GM12878 (cell line): Measurements from ENCODE around the gene TSPAN15. TPM values are rescaled to one million over a fixed set of nuclear protein-coding genes. Genes with fewer than 3 reads are reported as not detected.

ENCODE experiments used
- ATAC-seq: fragments of 200-7000 bp; cut with Tn5 transposase; 3 replicates; pipeline ENCODE4 v1.9.1; 2020; ENCODE audit warnings: mild to moderate bottlenecking, moderate library complexity
- BruUV-seq: library from RNA; stranded (reverse); fragments of 400-500 nt; replicated peaks from 2 replicates; lab custom pipeline; 2021; lab: Mats Ljungman, UMichigan
- CTCF ChIA-PET: fragments of 300-600 bp; sonication (Branson Sonifier 250); formaldehyde crosslinking; extraction: SDS; loops from one replicate; lab custom pipeline; 2021; ENCODE audit warnings: inconsistent platforms; lab: Yijun Ruan, JAX
- POLR2A ChIA-PET: fragments of 350-600 bp; formaldehyde crosslinking; extraction: SDS; loops from one replicate; lab custom pipeline; 2021; ENCODE audit warnings: inconsistent platforms; lab: Charles Lee
- RAD21 ChIA-PET: fragments of 300-600 bp; sonication (Branson Sonifier 250); formaldehyde crosslinking; loops from one replicate; lab custom pipeline; 2023; ENCODE audit warnings: antibody characterized with exemption; ENCODE audit not compliant: unreplicated experiment; lab: Charles Lee
- SMC1A ChIA-PET: fragments of 300-600 bp; sonication (Branson Sonifier 250); formaldehyde crosslinking; loops from one replicate; lab custom pipeline; 2023; ENCODE audit not compliant: unreplicated experiment, uncharacterized antibody; lab: Charles Lee
- DNase-seq: peaks from one replicate; pipeline ENCODE4 v3.0.0-alpha.2; 2011; ENCODE audit warnings: low read depth, low spot score
- FAIRE-seq: peaks from 3 replicates; lab custom pipeline; 2011; peaks lifted over from hg19 to GRCh38; lab: Jason Lieb, UNC
- H2AFZ ChIP-seq: 2 replicates; pipeline ENCODE4 v1.6.0; 2011; ENCODE audit warnings: low read depth, low read length, control low read depth; ENCODE audit not compliant: control insufficient read depth
- H3K27ac ChIP-seq: 2 replicates; pipeline ENCODE4 v1.5.1; 2011; ENCODE audit warnings: control low read depth; ENCODE audit not compliant: control insufficient read depth, insufficient read depth
- H3K27me3 ChIP-seq, 2 experiments: replicated peaks in 1 of 2; 2 replicates each; pipeline versions ENCODE4 v1.6.0 to v1.6.1; 2011; ENCODE audit warnings: low read length in 1 of 2; ENCODE audit not compliant: control insufficient read depth in 2 of 2, insufficient read depth in 2 of 2
- H3K36me3 ChIP-seq, 2 experiments: 2 replicates each; pipeline ENCODE4 v1.5.1; 2011; ENCODE audit warnings: low read length in 1 of 2; ENCODE audit not compliant: control insufficient read depth in 2 of 2, insufficient read depth in 2 of 2
- H3K4me1 ChIP-seq: 2 replicates; pipeline ENCODE4 v1.6.1; 2011; ENCODE audit warnings: mild to moderate bottlenecking, low read length, moderate library complexity, mixed read lengths; ENCODE audit not compliant: control insufficient read depth, insufficient read depth
- H3K4me2 ChIP-seq: 2 replicates; pipeline ENCODE4 v1.6.0; 2011; ENCODE audit warnings: control low read depth; ENCODE audit not compliant: control insufficient read depth, insufficient read depth
- H3K4me3 ChIP-seq: fragments of 200-600 bp; sonication (generic); 2 replicates; pipeline ENCODE4 v1.5.1; 2016
- H3K79me2 ChIP-seq: 2 replicates; pipeline ENCODE4 v1.6.0; 2011; ENCODE audit warnings: low read length; ENCODE audit not compliant: control insufficient read depth, insufficient read depth
- H3K9ac ChIP-seq: 2 replicates; pipeline ENCODE4 v1.8.0; 2011; ENCODE audit warnings: low read length, control low read depth, mixed read lengths; ENCODE audit not compliant: control insufficient read depth, insufficient read depth
- H3K9me3 ChIP-seq: replicated peaks from 3 replicates; pipeline ENCODE4 v1.5.1; 2011; ENCODE audit warnings: mild to moderate bottlenecking, low read length; ENCODE audit not compliant: control insufficient read depth, insufficient read depth
- H4K20me1 ChIP-seq: 2 replicates; pipeline ENCODE4 v1.6.0; 2011; ENCODE audit not compliant: control insufficient read depth, insufficient read depth
- BHLHE40 ChIP-seq, 2 experiments: fragments of 450-650 bp in 1 of 2; IDR thresholded peaks; 2 replicates each; pipeline ENCODE4 v1.6.1; 2011 to 2017; ENCODE audit warnings: low read depth in 2 of 2, borderline replicate concordance in 1 of 2, improper control_type of control experiment in 1 of 2, low read length in 1 of 2, mild to moderate bottlenecking in 1 of 2
- CHD2 ChIP-seq: IDR thresholded peaks from 2 replicates; pipeline ENCODE4 v1.6.1; 2011; ENCODE audit warnings: low read depth, low read length, improper control_type of control experiment, borderline replicate concordance
- CREM ChIP-seq: IDR thresholded peaks from 2 replicates; pipeline ENCODE4 v1.6.1; 2014; ENCODE audit warnings: antibody characterized with exemption, low read depth
- EGR1 ChIP-seq, 2 experiments: IDR thresholded peaks; 1 replicate in 1 of 2; 2 replicates in 1 of 2; pipeline ENCODE4 v1.6.1; 2011 to 2012; ENCODE audit warnings: low read depth in 2 of 2, low read length in 2 of 2, borderline replicate concordance in 1 of 2, mild to moderate bottlenecking in 1 of 2, moderate library complexity in 1 of 2
- FOXM1 ChIP-seq: IDR thresholded peaks from 2 replicates; pipeline ENCODE4 v1.6.1; 2012; ENCODE audit warnings: low read depth, mild to moderate bottlenecking, inconsistent platforms, low read length, moderate library complexity
- IKZF1 ChIP-seq: fragments of 450-650 bp; conservative IDR thresholded peaks from 2 replicates; pipeline ENCODE4 v1.6.1; 2017; ENCODE audit warnings: antibody characterized with exemption, mild to moderate bottlenecking
- MEF2B ChIP-seq: fragments of 450-650 bp; IDR thresholded peaks from 2 replicates; pipeline ENCODE4 v1.6.1; 2018; ENCODE audit warnings: mild to moderate bottlenecking, moderate library complexity; ENCODE audit not compliant: partially characterized antibody, poor library complexity, severe bottlenecking
- RAD21 ChIP-seq: IDR thresholded peaks from 2 replicates; pipeline ENCODE4 v1.6.1; 2011; ENCODE audit warnings: mild to moderate bottlenecking, low read depth, low read length, moderate library complexity; ENCODE audit not compliant: insufficient read depth
- SMC3 ChIP-seq: IDR thresholded peaks from 2 replicates; pipeline ENCODE4 v1.6.1; 2011; ENCODE audit warnings: low read length, improper control_type of control experiment, borderline replicate concordance
- WGBS: methylation state at CpG from one replicate; pipeline ENCODE4 v1.1.6; 2016; ENCODE audit warnings: low lambda C conversion rate; ENCODE audit not compliant: insufficient replicate concordance, insufficient coverage; ENCODE audit errors: missing lambda C conversion rate; 5-methylcytosine and 5-hydroxymethylcytosine counted together
- in situ Hi-C: fragments of 300-500 bp; cut with MboI; formaldehyde crosslinking; loops from 9 replicates; pipeline ENCODE4 v1.14.3; 2018; ENCODE audit warnings: mixed read lengths
- intact Hi-C: fragments of 100-400 bp; cut with micrococcal nuclease; formaldehyde crosslinking; loops from one replicate; pipeline ENCODE4 v1.14.2; 2022; ENCODE audit not compliant: unreplicated experiment
- polyA plus RNA-seq, 11 experiments: library from polyadenylated mRNA; depleted of rRNA in 4 of 11; unstranded in 6 of 11; stranded (reverse) in 5 of 11; fragments of >200 nt; fragmentation: Nextera tagmentation in 4 of 11; fragmentation: Illumina TruSeq in 1 of 11; extraction: Ambion mirVana in 4 of 11; extraction: Trizol in 1 of 11; gene quantifications; 1 replicate in 1 of 11; 2 replicates in 10 of 11; pipeline versions ENCODE4 v1.2.1 to v1.2.3, GENCODE V29; 2011 to 2016; ENCODE audit warnings: inconsistent platforms in 2 of 11, missing spikeins in 2 of 11, low read depth in 1 of 11
- total RNA-seq, 4 experiments: library from RNA; depleted of rRNA in 3 of 4; stranded (reverse); fragments of >200 nt in 3 of 4; fragmentation: Illumina TruSeq in 1 of 4; extraction: Trizol in 1 of 4; gene quantifications; 2 replicates each; pipeline versions ENCODE4 v1.2.1 to v1.2.3, GENCODE V29; 2013 to 2021
- TF ChIP-seq, protein P1 (sequence below): IDR thresholded peaks from 2 replicates; pipeline ENCODE4 v1.6.1; 2012; ENCODE audit warnings: low read depth, low read length, improper control_type of control experiment
- TF ChIP-seq, protein P2 (sequence below): fragments of 450-650 bp; IDR thresholded peaks from 2 replicates; pipeline ENCODE4 v1.6.1; 2017; ENCODE audit warnings: mild to moderate bottlenecking, moderate library complexity
- TF ChIP-seq, protein P3 (sequence below): fragments of 450-650 bp; IDR thresholded peaks from 2 replicates; pipeline ENCODE4 v1.6.1; 2017; ENCODE audit warnings: low read depth, mild to moderate bottlenecking, moderate library complexity

The TSPAN15 gene
- total and polyA plus RNA-seq, 10 of the 15 experiments (the other 5 are each of a cell fraction or from before 2014, with no cell fraction given), result 1.3 to 8.5 (median 2.4) TPM; not detected in 2

DNA sequence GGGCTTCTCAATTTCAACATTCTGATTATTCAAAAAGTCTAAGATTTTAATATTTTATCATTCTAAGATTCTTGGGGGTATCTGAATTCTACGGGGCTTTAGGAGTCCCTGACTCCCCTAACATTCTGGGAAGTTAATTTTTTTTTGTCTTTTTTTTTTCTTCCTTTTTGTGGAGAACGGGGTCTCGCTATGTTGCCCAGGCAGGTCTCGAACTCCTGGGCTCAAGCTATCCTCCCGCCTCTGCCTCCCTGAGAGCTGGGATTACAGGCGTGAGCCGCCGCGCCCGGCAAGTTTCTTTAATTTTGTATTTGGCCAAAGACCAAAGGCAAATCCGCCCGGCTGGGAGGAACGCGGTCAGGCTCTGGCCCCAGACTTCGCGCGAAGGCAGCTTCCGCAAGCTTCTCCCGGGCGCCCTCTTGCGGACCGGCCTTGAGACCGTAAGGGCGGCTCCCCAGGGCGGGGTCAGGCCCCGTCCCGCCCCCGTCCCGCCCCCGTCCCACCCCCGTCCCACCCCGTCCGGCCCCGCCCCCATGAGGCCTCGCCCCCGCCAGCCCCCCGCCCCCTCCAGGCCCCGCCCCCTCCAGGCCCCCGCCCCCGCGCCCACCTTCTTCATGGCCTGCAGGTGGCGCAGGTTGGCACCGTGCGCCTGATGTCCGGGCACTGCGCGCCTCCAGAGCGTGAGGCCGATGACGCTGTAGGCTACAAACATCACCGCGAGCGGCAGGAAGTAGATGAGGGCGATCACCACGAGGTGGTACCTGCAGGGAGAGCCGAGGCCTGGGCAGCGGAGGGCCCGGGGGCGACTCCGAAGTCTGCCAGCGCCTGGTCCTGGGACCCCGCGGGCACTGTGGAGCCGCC is 42.7 kb upstream of the TSPAN15 start:
- ChIA-PET RAD21 (interaction anchor here (0.6 to 2.6 kb wide), 8 partner anchors 8 to 453 kb away, joined by 3 to 9 read pairs (median 4); partner anchors contain the start of genes DDX21 and TACR2), POLR2A (no interaction called here), CTCF (interaction anchor here (0.6 to 3.7 kb wide), 30 partner anchors 9 to 474 kb away, joined by 3 to 32 read pairs (median 5); partner anchors contain the start of gene TSPAN15), SMC1A (interaction anchor here (0.6 to 2.9 kb wide), 10 partner anchors 10 to 269 kb away, joined by 3 to 19 read pairs (median 4); partner anchors contain the start of gene HK1)
- Histone ChIP-seq H3K4me2 (peak overlapping the region; percentile 59), H3K36me3 (no peaks in the 10 kb centered on the region; a peak in 1 of 4 replicates), H3K9ac (peak overlapping the region; percentile 54; the same call in 1 of the 2 replicates), H3K4me1 (peaks cover 16% of the 10 kb centered on the region), H4K20me1 (no peaks in the 10 kb centered on the region), H2AFZ (peak overlapping the region; percentile 83), H3K27ac (no peak overlapping the region), H3K4me3 (peak overlapping the region; percentile 36; the same call in 1 of the 2 replicates), H3K79me2 (no peaks in the 10 kb centered on the region), H3K9me3 (no peaks in the 10 kb centered on the region), H3K27me3 (no peaks in the 10 kb centered on the region)
- BruUV-seq, result no TSS peak
- in situ Hi-C loops (loop anchor here (10.0 kb wide), 1 partner anchor 414 kb away; no protein-coding TSS in a partner anchor), intact Hi-C loops (loop anchor here (1.0 to 5.0 kb wide), 2 partner anchors 99 to 229 kb away; no protein-coding TSS in a partner anchor)
- DNase-seq (peak; percentile 62), FAIRE-seq (peak; percentile 90), ATAC-seq (peak; percentile 91)
- WGBS, result 4% methylated on average over 37 of the region's 64 CpGs
- TF ChIP-seq SMC3 (peak; percentile 41), IKZF1 (peak; percentile 59), BHLHE40 (IDR thresholded peaks at IDR 0.05; ENCODE audit: borderline replicate concordance in 1 of 2, low read depth in 2 of 2, low read length in 1 of 2) (peak; percentile 30 to 78; a peak in 2 of 4 replicates), FOXM1 (0 out of 2 replicates have a peak, but pooled peaks have one; percentile 7), EGR1 (IDR thresholded peaks at IDR 0.05; ENCODE audit: borderline replicate concordance in 1 of 2, low read depth in 2 of 2, low read length in 2 of 2) (peak in 1 of 2 experiments; percentile 91; a peak in 2 of 3 replicates), MEF2B (peak; percentile 30), CHD2 (0 out of 2 replicates have a peak, but pooled peaks have one; percentile 10), CREM (peak; percentile 70), RAD21 (peak; percentile 27)
- TF ChIP-seq, protein P1, sequence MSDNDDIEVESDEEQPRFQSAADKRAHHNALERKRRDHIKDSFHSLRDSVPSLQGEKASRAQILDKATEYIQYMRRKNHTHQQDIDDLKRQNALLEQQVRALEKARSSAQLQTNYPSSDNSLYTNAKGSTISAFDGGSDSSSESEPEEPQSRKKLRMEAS, result peak; percentile 90
- TF ChIP-seq, protein P2, sequence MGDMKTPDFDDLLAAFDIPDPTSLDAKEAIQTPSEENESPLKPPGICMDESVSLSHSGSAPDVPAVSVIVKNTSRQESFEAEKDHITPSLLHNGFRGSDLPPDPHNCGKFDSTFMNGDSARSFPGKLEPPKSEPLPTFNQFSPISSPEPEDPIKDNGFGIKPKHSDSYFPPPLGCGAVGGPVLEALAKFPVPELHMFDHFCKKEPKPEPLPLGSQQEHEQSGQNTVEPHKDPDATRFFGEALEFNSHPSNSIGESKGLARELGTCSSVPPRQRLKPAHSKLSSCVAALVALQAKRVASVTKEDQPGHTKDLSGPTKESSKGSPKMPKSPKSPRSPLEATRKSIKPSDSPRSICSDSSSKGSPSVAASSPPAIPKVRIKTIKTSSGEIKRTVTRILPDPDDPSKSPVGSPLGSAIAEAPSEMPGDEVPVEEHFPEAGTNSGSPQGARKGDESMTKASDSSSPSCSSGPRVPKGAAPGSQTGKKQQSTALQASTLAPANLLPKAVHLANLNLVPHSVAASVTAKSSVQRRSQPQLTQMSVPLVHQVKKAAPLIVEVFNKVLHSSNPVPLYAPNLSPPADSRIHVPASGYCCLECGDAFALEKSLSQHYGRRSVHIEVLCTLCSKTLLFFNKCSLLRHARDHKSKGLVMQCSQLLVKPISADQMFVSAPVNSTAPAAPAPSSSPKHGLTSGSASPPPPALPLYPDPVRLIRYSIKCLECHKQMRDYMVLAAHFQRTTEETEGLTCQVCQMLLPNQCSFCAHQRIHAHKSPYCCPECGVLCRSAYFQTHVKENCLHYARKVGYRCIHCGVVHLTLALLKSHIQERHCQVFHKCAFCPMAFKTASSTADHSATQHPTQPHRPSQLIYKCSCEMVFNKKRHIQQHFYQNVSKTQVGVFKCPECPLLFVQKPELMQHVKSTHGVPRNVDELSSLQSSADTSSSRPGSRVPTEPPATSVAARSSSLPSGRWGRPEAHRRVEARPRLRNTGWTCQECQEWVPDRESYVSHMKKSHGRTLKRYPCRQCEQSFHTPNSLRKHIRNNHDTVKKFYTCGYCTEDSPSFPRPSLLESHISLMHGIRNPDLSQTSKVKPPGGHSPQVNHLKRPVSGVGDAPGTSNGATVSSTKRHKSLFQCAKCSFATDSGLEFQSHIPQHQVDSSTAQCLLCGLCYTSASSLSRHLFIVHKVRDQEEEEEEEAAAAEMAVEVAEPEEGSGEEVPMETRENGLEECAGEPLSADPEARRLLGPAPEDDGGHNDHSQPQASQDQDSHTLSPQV, result 0 out of 2 replicates have a peak, but pooled peaks have one; percentile 52
- TF ChIP-seq, protein P3, sequence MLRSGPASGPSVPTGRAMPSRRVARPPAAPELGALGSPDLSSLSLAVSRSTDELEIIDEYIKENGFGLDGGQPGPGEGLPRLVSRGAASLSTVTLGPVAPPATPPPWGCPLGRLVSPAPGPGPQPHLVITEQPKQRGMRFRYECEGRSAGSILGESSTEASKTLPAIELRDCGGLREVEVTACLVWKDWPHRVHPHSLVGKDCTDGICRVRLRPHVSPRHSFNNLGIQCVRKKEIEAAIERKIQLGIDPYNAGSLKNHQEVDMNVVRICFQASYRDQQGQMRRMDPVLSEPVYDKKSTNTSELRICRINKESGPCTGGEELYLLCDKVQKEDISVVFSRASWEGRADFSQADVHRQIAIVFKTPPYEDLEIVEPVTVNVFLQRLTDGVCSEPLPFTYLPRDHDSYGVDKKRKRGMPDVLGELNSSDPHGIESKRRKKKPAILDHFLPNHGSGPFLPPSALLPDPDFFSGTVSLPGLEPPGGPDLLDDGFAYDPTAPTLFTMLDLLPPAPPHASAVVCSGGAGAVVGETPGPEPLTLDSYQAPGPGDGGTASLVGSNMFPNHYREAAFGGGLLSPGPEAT, result 0 out of 2 replicates have a peak, but pooled peaks have one; percentile 16
